K562 (cell line): ENCODE data around the gene EXOC6. TPM values are rescaled to one million over a fixed set of nuclear protein-coding genes. Genes with fewer than 3 reads are reported as not detected.

ENCODE experiments used
- ARID2 ChIP-seq: fragments of 450-650 bp; IDR thresholded peaks from 2 replicates; pipeline ENCODE4 v1.6.1; 2017; ENCODE audit warnings: antibody characterized with exemption, mild to moderate bottlenecking
- ETV1 ChIP-seq: fragments of 450-650 bp; conservative IDR thresholded peaks from 2 replicates; pipeline ENCODE4 v1.6.1; 2016; ENCODE audit warnings: missing genetic modification characterization, control low read depth, low read depth, missing compliant biosample characterization
- FIP1L1 ChIP-seq: fragments of 200-400 bp; formaldehyde crosslinking; IDR thresholded peaks from 2 replicates; pipeline ENCODE4 v1.6.1; 2018; ENCODE audit warnings: mild to moderate bottlenecking, low read depth, low read length; ENCODE audit not compliant: poor library complexity, severe bottlenecking
- HNRNPL ChIP-seq: fragments of 200-400 bp; formaldehyde crosslinking; IDR thresholded peaks from 2 replicates; pipeline ENCODE4 v1.6.1; 2017; ENCODE audit warnings: low read depth, mild to moderate bottlenecking, low read length
- MTA3 ChIP-seq: fragments of 450-650 bp; formaldehyde crosslinking; IDR thresholded peaks from 2 replicates; pipeline ENCODE4 v1.6.1; 2017; ENCODE audit warnings: mild to moderate bottlenecking, borderline replicate concordance
- SIN3B ChIP-seq: fragments of 450-650 bp; IDR thresholded peaks from 2 replicates; pipeline ENCODE4 v1.6.1; 2017; ENCODE audit warnings: low read depth, mild to moderate bottlenecking, moderate library complexity
- SUPT5H ChIP-seq: fragments of 450-650 bp; IDR thresholded peaks from 2 replicates; pipeline ENCODE4 v1.6.1; 2016
- TCF7 ChIP-seq: sonication (generic); IDR thresholded peaks from 2 replicates; pipeline ENCODE4 v1.6.1; 2016; ENCODE audit warnings: antibody characterized with exemption, borderline replicate concordance
- ZKSCAN8 ChIP-seq: fragments of 200-800 bp; sonication (Bioruptor generic); IDR thresholded peaks from 2 replicates; pipeline ENCODE4 v1.6.1; 2016; ENCODE audit warnings: missing genetic modification characterization, missing compliant biosample characterization
- ZNF124 ChIP-seq: sonication (generic); formaldehyde crosslinking; IDR thresholded peaks from 2 replicates; pipeline ENCODE4 v1.8.1; 2022; ENCODE audit warnings: missing genetic modification reagents
- ZNF174 ChIP-seq: fragments of 250-450 bp; sonication (Bioruptor Pico); IDR thresholded peaks from 2 replicates; pipeline ENCODE4 v1.4.0; 2020; ENCODE audit warnings: mild to moderate bottlenecking
- polyA plus RNA-seq, 8 experiments: library from polyadenylated mRNA; depleted of rRNA in 4 of 8; stranded (reverse) in 5 of 8; unstranded in 3 of 8; fragments of >200 nt; fragmentation: Nextera tagmentation in 2 of 8; fragmentation: Illumina TruSeq in 1 of 8; extraction: Ambion mirVana in 2 of 8; extraction: Trizol in 1 of 8; gene quantifications; 2 replicates each; pipeline versions ENCODE4 v1.2.1 to v1.2.3, GENCODE V29; 2011 to 2014; ENCODE audit warnings: inconsistent platforms in 1 of 8, missing spikeins in 1 of 8
- total RNA-seq, 7 experiments: library from RNA; depleted of rRNA in 6 of 7; stranded (reverse); fragments of >200 nt in 6 of 7; fragmentation: Illumina TruSeq in 2 of 7; extraction: Trizol in 2 of 7; gene quantifications; 2 replicates each; pipeline versions ENCODE4 v1.2.1 to v1.2.3, GENCODE V29; 2011 to 2021; ENCODE audit warnings: low replicate concordance in 1 of 7
- TF ChIP-seq, protein P1 (sequence below): sonication (generic); formaldehyde crosslinking; IDR thresholded peaks from 2 replicates; pipeline ENCODE4 v1.8.1; 2023; ENCODE audit warnings: mild to moderate bottlenecking, missing genetic modification reagents
- TF ChIP-seq, protein P2 (sequence below): fragments of 450-650 bp; IDR thresholded peaks from 2 replicates; pipeline ENCODE4 v1.6.1; 2018; ENCODE audit warnings: mild to moderate bottlenecking, low read depth; ENCODE audit not compliant: partially characterized antibody
- TF ChIP-seq, protein P3 (sequence below), 2 experiments: fragments of 450-650 bp; conservative IDR thresholded peaks; 2 replicates each; pipeline ENCODE4 v1.6.1; 2017; ENCODE audit warnings: mild to moderate bottlenecking in 2 of 2, moderate library complexity in 2 of 2
- TF ChIP-seq, protein P4 (sequence below), 3 experiments: fragments of 200-800 bp in 1 of 3; fragments of 250-450 bp in 1 of 3; fragments of 450-650 bp in 1 of 3; sonication (Bioruptor Pico) in 1 of 3; sonication (Bioruptor generic) in 1 of 3; formaldehyde crosslinking in 1 of 3; IDR thresholded peaks; 2 replicates each; pipeline versions ENCODE4 v1.6.1 to v1.8.0; 2016 to 2022; ENCODE audit warnings: mild to moderate bottlenecking in 2 of 3, missing genetic modification characterization in 2 of 3, missing compliant biosample characterization in 1 of 3, moderate library complexity in 1 of 3
- TF ChIP-seq, protein P5 (sequence below), 2 experiments: IDR thresholded peaks; 2 replicates each; pipeline ENCODE4 v1.6.1; 2011; ENCODE audit warnings: borderline replicate concordance in 1 of 2, control low read depth in 1 of 2, low read depth in 1 of 2, low read length in 1 of 2, mild to moderate bottlenecking in 1 of 2, mixed read lengths in 1 of 2, moderate library complexity in 1 of 2; ENCODE audit not compliant: insufficient read depth in 1 of 2, insufficient read length in 1 of 2, poor library complexity in 1 of 2, severe bottlenecking in 1 of 2; ENCODE audit errors: extremely low read depth in 1 of 2

The EXOC6 gene
- total and polyA plus RNA-seq, 9 of the 15 experiments (the other 6 are each of a cell fraction or from before 2014, with no cell fraction given): 13.9 to 42.8 (median 24.9) TPM

DNA sequence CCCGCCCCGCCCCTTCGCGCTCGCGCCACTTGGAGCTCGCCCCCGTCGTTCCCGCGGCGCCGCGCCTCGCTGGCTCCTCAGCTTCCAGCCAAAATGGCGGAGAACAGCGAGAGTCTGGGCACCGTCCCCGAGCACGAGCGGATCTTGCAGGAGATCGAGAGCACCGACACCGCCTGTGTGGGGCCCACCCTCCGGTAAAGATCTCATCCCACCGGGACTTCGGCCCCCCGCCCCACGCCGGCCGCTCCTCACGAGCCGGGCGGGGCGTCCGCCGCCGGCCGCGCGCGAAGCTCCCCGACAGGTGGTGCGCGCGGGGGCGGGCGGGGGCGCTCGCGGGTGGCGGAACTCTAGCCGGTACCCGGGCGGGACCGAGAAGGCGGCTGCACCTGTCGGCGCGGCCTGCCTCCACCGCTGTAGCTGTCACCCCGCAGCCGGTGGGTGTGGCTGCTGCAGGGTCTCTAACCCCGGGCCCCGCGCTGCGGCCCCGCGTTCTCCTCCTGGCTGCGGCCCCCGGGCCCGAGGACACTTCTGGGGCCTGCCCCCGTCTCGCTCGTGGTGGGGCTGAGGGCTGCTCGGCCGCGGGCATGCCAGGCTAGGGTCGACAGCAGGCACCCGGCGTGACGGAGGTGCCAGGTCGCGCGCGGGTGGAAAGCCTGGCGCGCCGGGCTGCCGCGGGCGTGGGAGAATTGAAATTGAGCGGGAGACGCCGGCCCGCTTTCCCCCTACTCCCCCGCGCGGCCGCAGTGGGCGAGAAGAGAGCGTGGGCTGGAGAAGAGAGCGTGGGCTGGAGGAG, at the start of gene EXOC6 (continued):
- TF ChIP-seq, protein P1, sequence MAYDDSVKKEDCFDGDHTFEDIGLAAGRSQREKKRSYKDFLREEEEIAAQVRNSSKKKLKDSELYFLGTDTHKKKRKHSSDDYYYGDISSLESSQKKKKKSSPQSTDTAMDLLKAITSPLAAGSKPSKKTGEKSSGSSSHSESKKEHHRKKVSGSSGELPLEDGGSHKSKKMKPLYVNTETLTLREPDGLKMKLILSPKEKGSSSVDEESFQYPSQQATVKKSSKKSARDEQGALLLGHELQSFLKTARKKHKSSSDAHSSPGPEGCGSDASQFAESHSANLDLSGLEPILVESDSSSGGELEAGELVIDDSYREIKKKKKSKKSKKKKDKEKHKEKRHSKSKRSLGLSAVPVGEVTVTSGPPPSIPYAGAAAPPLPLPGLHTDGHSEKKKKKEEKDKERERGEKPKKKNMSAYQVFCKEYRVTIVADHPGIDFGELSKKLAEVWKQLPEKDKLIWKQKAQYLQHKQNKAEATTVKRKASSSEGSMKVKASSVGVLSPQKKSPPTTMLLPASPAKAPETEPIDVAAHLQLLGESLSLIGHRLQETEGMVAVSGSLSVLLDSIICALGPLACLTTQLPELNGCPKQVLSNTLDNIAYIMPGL (CRISPR knock-in tag): 0 out of 2 replicates have a peak, but pooled peaks have one; percentile 49
- TF ChIP-seq ETV1 (tag) (no peak), MTA3 (no peak), SIN3B (0 out of 2 replicates have a peak, but pooled peaks have one; percentile 34), SUPT5H (0 out of 2 replicates have a peak, but pooled peaks have one; percentile 38), TCF7 (no peak), FIP1L1 (peak; percentile 30), HNRNPL (0 out of 2 replicates have a peak, but pooled peaks have one; percentile 48), ARID2 (no peak), ZKSCAN8 (CRISPR knock-in tag) (no peak), ZNF124 (no peak), ZNF174 (CRISPR knock-in tag) (no peak)
- TF ChIP-seq, protein P2, sequence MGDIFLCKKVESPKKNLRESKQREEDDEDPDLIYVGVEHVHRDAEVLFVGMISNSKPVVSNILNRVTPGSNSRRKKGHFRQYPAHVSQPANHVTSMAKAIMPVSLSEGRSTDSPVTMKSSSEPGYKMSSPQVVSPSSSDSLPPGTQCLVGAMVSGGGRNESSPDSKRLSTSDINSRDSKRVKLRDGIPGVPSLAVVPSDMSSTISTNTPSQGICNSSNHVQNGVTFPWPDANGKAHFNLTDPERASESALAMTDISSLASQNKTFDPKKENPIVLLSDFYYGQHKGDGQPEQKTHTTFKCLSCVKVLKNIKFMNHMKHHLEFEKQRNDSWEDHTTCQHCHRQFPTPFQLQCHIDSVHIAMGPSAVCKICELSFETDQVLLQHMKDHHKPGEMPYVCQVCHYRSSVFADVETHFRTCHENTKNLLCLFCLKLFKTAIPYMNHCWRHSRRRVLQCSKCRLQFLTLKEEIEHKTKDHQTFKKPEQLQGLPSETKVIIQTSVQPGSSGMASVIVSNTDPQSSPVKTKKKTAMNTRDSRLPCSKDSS: no peak
- TF ChIP-seq, protein P3, sequence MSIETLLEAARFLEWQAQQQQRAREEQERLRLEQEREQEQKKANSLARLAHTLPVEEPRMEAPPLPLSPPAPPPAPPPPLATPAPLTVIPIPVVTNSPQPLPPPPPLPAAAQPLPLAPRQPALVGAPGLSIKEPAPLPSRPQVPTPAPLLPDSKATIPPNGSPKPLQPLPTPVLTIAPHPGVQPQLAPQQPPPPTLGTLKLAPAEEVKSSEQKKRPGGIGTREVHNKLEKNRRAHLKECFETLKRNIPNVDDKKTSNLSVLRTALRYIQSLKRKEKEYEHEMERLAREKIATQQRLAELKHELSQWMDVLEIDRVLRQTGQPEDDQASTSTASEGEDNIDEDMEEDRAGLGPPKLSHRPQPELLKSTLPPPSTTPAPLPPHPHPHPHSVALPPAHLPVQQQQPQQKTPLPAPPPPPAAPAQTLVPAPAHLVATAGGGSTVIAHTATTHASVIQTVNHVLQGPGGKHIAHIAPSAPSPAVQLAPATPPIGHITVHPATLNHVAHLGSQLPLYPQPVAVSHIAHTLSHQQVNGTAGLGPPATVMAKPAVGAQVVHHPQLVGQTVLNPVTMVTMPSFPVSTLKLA (conservative IDR thresholded peaks at IDR 0.05): peak in 1 of 2 experiments; percentile 54; a peak in 2 of 4 replicates
- TF ChIP-seq, protein P4, sequence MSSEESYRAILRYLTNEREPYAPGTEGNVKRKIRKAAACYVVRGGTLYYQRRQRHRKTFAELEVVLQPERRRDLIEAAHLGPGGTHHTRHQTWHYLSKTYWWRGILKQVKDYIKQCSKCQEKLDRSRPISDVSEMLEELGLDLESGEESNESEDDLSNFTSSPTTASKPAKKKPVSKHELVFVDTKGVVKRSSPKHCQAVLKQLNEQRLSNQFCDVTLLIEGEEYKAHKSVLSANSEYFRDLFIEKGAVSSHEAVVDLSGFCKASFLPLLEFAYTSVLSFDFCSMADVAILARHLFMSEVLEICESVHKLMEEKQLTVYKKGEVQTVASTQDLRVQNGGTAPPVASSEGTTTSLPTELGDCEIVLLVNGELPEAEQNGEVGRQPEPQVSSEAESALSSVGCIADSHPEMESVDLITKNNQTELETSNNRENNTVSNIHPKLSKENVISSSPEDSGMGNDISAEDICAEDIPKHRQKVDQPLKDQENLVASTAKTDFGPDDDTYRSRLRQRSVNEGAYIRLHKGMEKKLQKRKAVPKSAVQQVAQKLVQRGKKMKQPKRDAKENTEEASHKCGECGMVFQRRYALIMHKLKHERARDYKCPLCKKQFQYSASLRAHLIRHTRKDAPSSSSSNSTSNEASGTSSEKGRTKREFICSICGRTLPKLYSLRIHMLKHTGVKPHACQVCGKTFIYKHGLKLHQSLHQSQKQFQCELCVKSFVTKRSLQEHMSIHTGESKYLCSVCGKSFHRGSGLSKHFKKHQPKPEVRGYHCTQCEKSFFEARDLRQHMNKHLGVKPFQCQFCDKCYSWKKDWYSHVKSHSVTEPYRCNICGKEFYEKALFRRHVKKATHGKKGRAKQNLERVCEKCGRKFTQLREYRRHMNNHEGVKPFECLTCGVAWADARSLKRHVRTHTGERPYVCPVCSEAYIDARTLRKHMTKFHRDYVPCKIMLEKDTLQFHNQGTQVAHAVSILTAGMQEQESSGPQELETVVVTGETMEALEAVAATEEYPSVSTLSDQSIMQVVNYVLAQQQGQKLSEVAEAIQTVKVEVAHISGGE (CRISPR knock-in tag; IDR thresholded peaks at IDR 0.05): peak; percentile 67 to 95 (median 73); a peak in 5 of 6 replicates
- TF ChIP-seq, protein P5, sequence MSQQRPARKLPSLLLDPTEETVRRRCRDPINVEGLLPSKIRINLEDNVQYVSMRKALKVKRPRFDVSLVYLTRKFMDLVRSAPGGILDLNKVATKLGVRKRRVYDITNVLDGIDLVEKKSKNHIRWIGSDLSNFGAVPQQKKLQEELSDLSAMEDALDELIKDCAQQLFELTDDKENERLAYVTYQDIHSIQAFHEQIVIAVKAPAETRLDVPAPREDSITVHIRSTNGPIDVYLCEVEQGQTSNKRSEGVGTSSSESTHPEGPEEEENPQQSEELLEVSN (IDR thresholded peaks at IDR 0.05; ENCODE audit: borderline replicate concordance in 1 of 2, extremely low read depth in 1 of 2, insufficient read depth in 1 of 2, insufficient read length in 1 of 2, low read depth in 1 of 2, low read length in 1 of 2, poor library complexity in 1 of 2, severe bottlenecking in 1 of 2): peak; percentile 17 to 74
